NCI-H524 treated with DMSO at 0.1 percent for 48 hours (cell line): ENCODE results near the gene GSDME.
"Not testable (repeated sequence)": the region's sequence is repeated elsewhere in the genome, so short reads cannot be mapped to it uniquely, and the experiment has no call there.

Experiments used
- DNase-seq: peaks from one replicate; lab custom pipeline; 2025; lab: John Stamatoyannopoulos, UW

GSDME gene

GRCh38 chr7:24741679-24742505 lies 15.4 kb downstream of the GSDME start:
- DNase-seq = no peak

GRCh38 chr7:24740871-24741270 lies 16.4 kb downstream of the GSDME start:
- no peak for DNase-seq

- no peak for DNase-seq
These were observed 18.0 kb downstream of the GSDME start for GRCh38 chr7:24739306-24739705.

- DNase-seq = no peak
These were observed 18.7 kb downstream of the GSDME start for GRCh38 chr7:24738577-24738976.

GRCh38 chr7:24737281-24737680 lies 20.0 kb downstream of the GSDME start:
- no peak for DNase-seq

- not testable (repeated sequence) for DNase-seq
These were observed 21.7 kb downstream of the GSDME start for GRCh38 chr7:24735594-24735993.

GRCh38 chr7:24734306-24734705 lies 23.0 kb downstream of the GSDME start:
- no peak for DNase-seq

GRCh38 chr7:24733414-24734060 lies 23.7 kb downstream of the GSDME start:
- no peak for DNase-seq

- no peak for DNase-seq
These were observed 24.4 kb downstream of the GSDME start for GRCh38 chr7:24732646-24733413.

- no peak for DNase-seq
These were observed 26.0 kb downstream of the GSDME start for GRCh38 chr7:24731313-24731712.

GRCh38 chr7:24730018-24730369 lies 27.3 kb downstream of the GSDME start:
- DNase-seq = no peak

- no peak for DNase-seq
These were observed 27.8 kb downstream of the GSDME start for GRCh38 chr7:24729365-24730017.

- DNase-seq = no peak
These were observed 28.5 kb downstream of the GSDME start for GRCh38 chr7:24728503-24729364.

- DNase-seq = no peak
These were observed 29.2 kb downstream of the GSDME start for GRCh38 chr7:24728121-24728500.

GRCh38 chr7:24727154-24728120 lies 29.8 kb downstream of the GSDME start:
- DNase-seq = no peak

- DNase-seq = no peak
These were observed 31.6 kb downstream of the GSDME start for GRCh38 chr7:24725554-24726241.

GRCh38 chr7:24724451-24725190 lies 32.6 kb downstream of the GSDME start:
- no peak for DNase-seq

- DNase-seq = no peak
These were observed 34.1 kb downstream of the GSDME start for GRCh38 chr7:24723178-24723530.
